ENCODE results near the gene KEL. TPM values are rescaled to one million over a fixed set of nuclear protein-coding genes. Genes with fewer than 3 reads are reported as not detected.

The KEL gene
- total RNA-seq, 1 experiment from 2014 or later: not detected

DNA sequence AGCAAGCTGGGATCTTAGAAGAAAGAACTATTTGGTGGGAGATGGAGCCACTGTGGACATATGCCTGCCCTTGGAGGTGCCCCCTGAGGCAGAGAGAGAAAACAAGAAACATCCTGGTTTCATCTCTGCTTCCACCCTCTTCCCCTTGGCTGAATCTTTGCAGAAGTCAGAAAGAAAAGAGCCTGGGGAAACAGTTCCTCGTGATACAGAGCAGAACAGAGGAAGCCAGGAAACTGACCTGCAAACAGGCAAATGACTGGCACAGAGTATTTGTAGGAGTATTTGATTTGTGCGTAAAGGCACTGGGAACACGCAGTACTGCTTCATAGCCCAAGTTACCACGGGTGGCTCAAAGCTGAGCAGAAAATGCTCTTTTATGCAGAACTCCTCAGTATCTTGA, 7.0 kb upstream of the KEL start:
- Mint-ChIP-seq H3K36me3 (ENCODE audit: insufficient read depth, unreplicated experiment) (no peaks in the 10 kb centered on the region), H3K4me3 (ENCODE audit: unreplicated experiment) (no peak overlapping the region), H3K27me3 (ENCODE audit: insufficient read depth, unreplicated experiment) (no peaks in the 10 kb centered on the region), H3K9me3 (ENCODE audit: unreplicated experiment) (peaks cover 33% of the 10 kb centered on the region), H3K4me1 (ENCODE audit: low read depth, unreplicated experiment) (no peaks in the 10 kb centered on the region), H3K27ac (ENCODE audit: unreplicated experiment) (no peak overlapping the region)
- intact Hi-C loops (cut with micrococcal nuclease; ENCODE audit: unreplicated experiment): no loop called here
- TF ChIP-seq, protein P1, sequence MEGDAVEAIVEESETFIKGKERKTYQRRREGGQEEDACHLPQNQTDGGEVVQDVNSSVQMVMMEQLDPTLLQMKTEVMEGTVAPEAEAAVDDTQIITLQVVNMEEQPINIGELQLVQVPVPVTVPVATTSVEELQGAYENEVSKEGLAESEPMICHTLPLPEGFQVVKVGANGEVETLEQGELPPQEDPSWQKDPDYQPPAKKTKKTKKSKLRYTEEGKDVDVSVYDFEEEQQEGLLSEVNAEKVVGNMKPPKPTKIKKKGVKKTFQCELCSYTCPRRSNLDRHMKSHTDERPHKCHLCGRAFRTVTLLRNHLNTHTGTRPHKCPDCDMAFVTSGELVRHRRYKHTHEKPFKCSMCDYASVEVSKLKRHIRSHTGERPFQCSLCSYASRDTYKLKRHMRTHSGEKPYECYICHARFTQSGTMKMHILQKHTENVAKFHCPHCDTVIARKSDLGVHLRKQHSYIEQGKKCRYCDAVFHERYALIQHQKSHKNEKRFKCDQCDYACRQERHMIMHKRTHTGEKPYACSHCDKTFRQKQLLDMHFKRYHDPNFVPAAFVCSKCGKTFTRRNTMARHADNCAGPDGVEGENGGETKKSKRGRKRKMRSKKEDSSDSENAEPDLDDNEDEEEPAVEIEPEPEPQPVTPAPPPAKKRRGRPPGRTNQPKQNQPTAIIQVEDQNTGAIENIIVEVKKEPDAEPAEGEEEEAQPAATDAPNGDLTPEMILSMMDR (IDR thresholded peaks at IDR 0.05; ENCODE audit: insufficient read depth in 1 of 2, low read depth in 1 of 2, low read length in 1 of 2, severe bottlenecking in 1 of 2, unreplicated experiment in 1 of 2): no peak
- H3K36me3 ChIP-seq (ENCODE audit: control insufficient read depth, insufficient read depth, low read length): no peaks in the 10 kb centered on the region
- H3K9me3 ChIP-seq: no peaks in the 10 kb centered on the region
- POLR2A ChIA-PET: no interaction called here
- DNase-seq: no peak
- H3K4me3 ChIP-seq (ENCODE audit: low read depth, low read length): no peak overlapping the region
- H3K27me3 ChIP-seq (replicated peaks; ENCODE audit: control insufficient read depth, insufficient read depth, low read length): no peaks in the 10 kb centered on the region
- CTCF ChIA-PET: no interaction called here
- BruUV-seq (replicated peaks): no TSS peak
- H3K4me1 ChIP-seq: no peaks in the 10 kb centered on the region

DNA sequence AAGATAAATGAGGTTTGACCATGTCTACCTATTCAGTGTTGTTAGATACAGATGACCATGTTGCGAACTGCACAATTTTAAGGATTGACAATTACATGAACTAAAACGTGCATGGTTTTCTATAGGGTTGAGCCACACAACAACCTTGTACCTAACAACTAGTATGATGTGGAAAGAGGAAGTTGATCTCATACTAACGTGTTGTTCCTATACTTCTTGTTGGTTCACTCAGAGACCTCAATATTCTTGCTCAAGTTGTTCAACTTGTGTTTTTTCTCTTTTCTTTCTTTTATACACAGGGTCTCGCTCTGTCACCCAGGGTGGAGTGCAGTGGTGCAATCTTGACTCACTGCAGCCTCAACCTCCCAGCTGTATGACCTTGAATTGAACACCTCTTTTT, 6.1 kb upstream of the KEL start:
- Mint-ChIP-seq H3K27me3 (ENCODE audit: insufficient read depth, unreplicated experiment) (no peaks in the 10 kb centered on the region), H3K9me3 (ENCODE audit: unreplicated experiment) (peaks cover 24% of the 10 kb centered on the region), H3K4me1 (ENCODE audit: low read depth, unreplicated experiment) (no peaks in the 10 kb centered on the region), H3K27ac (ENCODE audit: unreplicated experiment) (no peak overlapping the region), H3K4me3 (ENCODE audit: unreplicated experiment) (no peak overlapping the region), H3K36me3 (ENCODE audit: insufficient read depth, unreplicated experiment) (no peaks in the 10 kb centered on the region)
- no TSS peak for BruUV-seq (replicated peaks)
- no peaks in the 10 kb centered on the region for H3K36me3 ChIP-seq (ENCODE audit: control insufficient read depth, insufficient read depth, low read length)
- ChIA-PET POLR2A (no interaction called here), CTCF (no interaction called here)
- H3K27me3 ChIP-seq (replicated peaks; ENCODE audit: control insufficient read depth, insufficient read depth, low read length): no peaks in the 10 kb centered on the region
- H3K4me3 ChIP-seq (ENCODE audit: low read depth, low read length): no peak overlapping the region
- intact Hi-C loops (cut with micrococcal nuclease; ENCODE audit: unreplicated experiment): no loop called here
- H3K4me1 ChIP-seq: no peaks in the 10 kb centered on the region
- no peaks in the 10 kb centered on the region for H3K9me3 ChIP-seq
- TF ChIP-seq, protein P1 (IDR thresholded peaks at IDR 0.05; ENCODE audit: insufficient read depth in 1 of 2, low read depth in 1 of 2, low read length in 1 of 2, severe bottlenecking in 1 of 2, unreplicated experiment in 1 of 2): no peak
- DNase-seq: no peak

DNA sequence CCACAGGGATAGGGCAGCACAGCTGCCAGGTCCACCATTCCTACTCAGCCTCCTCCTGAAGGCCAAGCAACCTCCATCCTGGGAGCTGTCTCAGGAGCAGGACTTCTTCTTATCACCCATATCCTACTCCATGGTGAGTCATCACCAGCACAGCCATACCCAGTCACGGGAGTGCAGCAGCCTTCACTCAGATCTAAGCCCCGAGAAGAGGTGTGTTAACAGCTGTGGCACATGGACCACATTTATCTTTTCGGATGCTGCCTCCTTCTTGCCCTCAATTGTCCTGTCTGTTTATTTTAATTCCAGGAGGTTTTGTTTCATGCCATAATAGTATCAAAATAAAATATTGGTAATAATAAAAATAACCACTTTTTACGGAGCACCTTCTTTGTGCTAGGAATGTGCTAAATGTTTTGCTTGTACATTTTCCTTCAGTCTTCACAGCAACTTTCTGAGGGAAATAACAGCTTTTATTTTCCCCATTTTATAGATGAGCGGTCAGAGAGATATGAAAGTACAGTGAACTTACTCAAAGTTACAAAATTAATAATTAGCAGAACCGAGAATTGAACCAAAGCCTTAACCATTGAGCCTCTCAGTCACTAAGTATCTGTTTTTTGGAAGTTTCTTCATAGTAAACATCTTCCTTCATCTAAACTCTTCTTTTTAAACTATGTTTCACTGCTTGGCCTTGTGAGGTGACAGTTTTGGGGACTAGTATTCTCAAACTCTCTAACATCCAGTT, 2.5 kb upstream of the KEL start:
- no peak overlapping the region for H3K4me3 ChIP-seq (ENCODE audit: low read depth, low read length)
- H3K9me3 Mint-ChIP-seq (ENCODE audit: unreplicated experiment): peaks cover 10% of the 10 kb centered on the region
- intact Hi-C loops (cut with micrococcal nuclease; ENCODE audit: unreplicated experiment): no loop called here
- no peaks in the 10 kb centered on the region for H3K36me3 Mint-ChIP-seq (ENCODE audit: insufficient read depth, unreplicated experiment)
- no peaks in the 10 kb centered on the region for H3K27me3 ChIP-seq (replicated peaks; ENCODE audit: control insufficient read depth, insufficient read depth, low read length)
- no peak for DNase-seq
- H3K4me1 ChIP-seq: no peaks in the 10 kb centered on the region; the same call in 1 of the 2 replicates
- BruUV-seq (replicated peaks): no TSS peak
- H3K27me3 Mint-ChIP-seq (ENCODE audit: insufficient read depth, unreplicated experiment): peaks cover 6% of the 10 kb centered on the region
- H3K9me3 ChIP-seq: no peaks in the 10 kb centered on the region
- TF ChIP-seq, protein P1 (IDR thresholded peaks at IDR 0.05; ENCODE audit: insufficient read depth in 1 of 2, low read depth in 1 of 2, low read length in 1 of 2, severe bottlenecking in 1 of 2, unreplicated experiment in 1 of 2): no peak
- CTCF ChIA-PET: interaction anchor here (1.0 kb wide), 1 partner anchor 251 kb away, joined by 3 read pairs; no protein-coding TSS in a partner anchor
- H3K4me3 Mint-ChIP-seq (ENCODE audit: unreplicated experiment): no peak overlapping the region
- POLR2A ChIA-PET: no interaction called here
- H3K4me1 Mint-ChIP-seq (ENCODE audit: low read depth, unreplicated experiment): peaks cover 8% of the 10 kb centered on the region
- no peak overlapping the region for H3K27ac Mint-ChIP-seq (ENCODE audit: unreplicated experiment)
- no peaks in the 10 kb centered on the region for H3K36me3 ChIP-seq (ENCODE audit: control insufficient read depth, insufficient read depth, low read length)
